ENCODE data around the gene MORC2.

MORC2 gene

GRCh38 chr22:30877662-30878515 lies 90.7 kb downstream of the MORC2 start:
- H3K9me3 ChIP-seq (ENCODE audit: control insufficient read depth in 5 of 5, low read length in 5 of 5): no peaks in the 10 kb centered on the region
- peaks cover 0 to 4% (median 0%) of the 10 kb centered on the region in 5 donors for H3K4me1 ChIP-seq (ENCODE audit: control insufficient read depth in 5 of 5, insufficient read depth in 5 of 5, low read length in 5 of 5)
- no peak overlapping the region for H3K27ac ChIP-seq (ENCODE audit: low read depth, low read length)
- H3K9ac ChIP-seq (ENCODE audit: low read length in 5 of 5): no peak overlapping the region
- H3K27me3 ChIP-seq (ENCODE audit: control insufficient read depth in 5 of 5, insufficient read depth in 4 of 5, low read length in 5 of 5): peaks cover 0 to 5% (median 0%) of the 10 kb centered on the region in 5 donors
- H3K4me3 ChIP-seq (ENCODE audit: low read depth in 1 of 5, low read length in 5 of 5): no peak overlapping the region
- H3K36me3 ChIP-seq (ENCODE audit: control insufficient read depth in 5 of 5, insufficient read depth in 5 of 5, low read length in 5 of 5): no peaks in the 10 kb centered on the region

- peaks cover 0 to 4% (median 0%) of the 10 kb centered on the region in 5 donors for H3K4me1 ChIP-seq (ENCODE audit: control insufficient read depth in 5 of 5, insufficient read depth in 5 of 5, low read length in 5 of 5)
- no peak overlapping the region for H3K9ac ChIP-seq (ENCODE audit: low read length in 5 of 5)
- no peak overlapping the region for H3K27ac ChIP-seq (ENCODE audit: low read depth, low read length)
Measured at GRCh38 chr22:30876915-30877553, 91.5 kb downstream of the MORC2 start.

GRCh38 chr22:30876221-30876751 lies 92.3 kb downstream of the MORC2 start:
- H3K4me3 ChIP-seq (ENCODE audit: low read depth in 1 of 5, low read length in 5 of 5): no peak overlapping the region
- H3K9ac ChIP-seq (ENCODE audit: low read length in 5 of 5): no peak overlapping the region
- peaks cover 0 to 4% (median 0%) of the 10 kb centered on the region in 5 donors for H3K4me1 ChIP-seq (ENCODE audit: control insufficient read depth in 5 of 5, insufficient read depth in 5 of 5, low read length in 5 of 5)
- peaks cover 0 to 5% (median 0%) of the 10 kb centered on the region in 5 donors for H3K27me3 ChIP-seq (ENCODE audit: control insufficient read depth in 5 of 5, insufficient read depth in 4 of 5, low read length in 5 of 5)
- H3K9me3 ChIP-seq (ENCODE audit: control insufficient read depth in 5 of 5, low read length in 5 of 5): no peaks in the 10 kb centered on the region
- no peak overlapping the region for H3K27ac ChIP-seq (ENCODE audit: low read depth, low read length)
- no peaks in the 10 kb centered on the region for H3K36me3 ChIP-seq (ENCODE audit: control insufficient read depth in 5 of 5, insufficient read depth in 5 of 5, low read length in 5 of 5)

More at GRCh38 chr22:30876915-30877553, 91.5 kb downstream of the MORC2 start:
- no peak overlapping the region for H3K4me3 ChIP-seq (ENCODE audit: low read depth in 1 of 5, low read length in 5 of 5)
- no peaks in the 10 kb centered on the region for H3K9me3 ChIP-seq (ENCODE audit: control insufficient read depth in 5 of 5, low read length in 5 of 5)
- H3K36me3 ChIP-seq (ENCODE audit: control insufficient read depth in 5 of 5, insufficient read depth in 5 of 5, low read length in 5 of 5): no peaks in the 10 kb centered on the region
- H3K27me3 ChIP-seq (ENCODE audit: control insufficient read depth in 5 of 5, insufficient read depth in 4 of 5, low read length in 5 of 5): peaks cover 0 to 5% (median 0%) of the 10 kb centered on the region in 5 donors

- H3K36me3 ChIP-seq (ENCODE audit: control insufficient read depth in 5 of 5, insufficient read depth in 5 of 5, low read length in 5 of 5): no peaks in the 10 kb centered on the region
- peaks cover 0 to 2% (median 0%) of the 10 kb centered on the region in 5 donors for H3K27me3 ChIP-seq (ENCODE audit: control insufficient read depth in 5 of 5, insufficient read depth in 4 of 5, low read length in 5 of 5)
- H3K9me3 ChIP-seq (ENCODE audit: control insufficient read depth in 5 of 5, low read length in 5 of 5): no peaks in the 10 kb centered on the region
- H3K4me1 ChIP-seq (ENCODE audit: control insufficient read depth in 5 of 5, insufficient read depth in 5 of 5, low read length in 5 of 5): peaks cover 0 to 4% (median 0%) of the 10 kb centered on the region in 5 donors
- no peak overlapping the region for H3K4me3 ChIP-seq (ENCODE audit: low read depth in 1 of 5, low read length in 5 of 5)
- H3K9ac ChIP-seq (ENCODE audit: low read length in 5 of 5): no peak overlapping the region
- H3K27ac ChIP-seq (ENCODE audit: low read depth, low read length): no peak overlapping the region
Measured at GRCh38 chr22:30875481-30876215, 92.9 kb downstream of the MORC2 start.
